ENCODE data around the gene ALG5. TPM values are rescaled to one million over a fixed set of nuclear protein-coding genes. Genes with fewer than 3 reads are reported as not detected.

Gene ALG5, protein sequence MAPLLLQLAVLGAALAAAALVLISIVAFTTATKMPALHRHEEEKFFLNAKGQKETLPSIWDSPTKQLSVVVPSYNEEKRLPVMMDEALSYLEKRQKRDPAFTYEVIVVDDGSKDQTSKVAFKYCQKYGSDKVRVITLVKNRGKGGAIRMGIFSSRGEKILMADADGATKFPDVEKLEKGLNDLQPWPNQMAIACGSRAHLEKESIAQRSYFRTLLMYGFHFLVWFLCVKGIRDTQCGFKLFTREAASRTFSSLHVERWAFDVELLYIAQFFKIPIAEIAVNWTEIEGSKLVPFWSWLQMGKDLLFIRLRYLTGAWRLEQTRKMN
- 41.2 and 43.1 TPM in 2 replicates for total RNA-seq (2014; rRNA removed; shearing (Covaris generic))

GRCh38 chr13:36999054-36999714 is at the start of gene ALG5:
Gene ALG5 (minus strand): TSS chr13:36999340. CDS start chr13:36999300, 40 bp downstream.
- Histone ChIP-seq H3K27ac (peak within 1 kb of the TSS; percentile 97), H3K4me3 (peak within 1 kb of the TSS; percentile 88), H3K9me3 (replicated peaks) (no peaks in the 10 kb centered on the region), H3K4me1 (peaks cover 11% of the 10 kb centered on the region), H3K36me3 (peaks cover 22% of the 10 kb centered on the region), H3K27me3 (no peaks in the 10 kb centered on the region)
- peak; percentile 91 to 94 for DNase-seq

DNA sequence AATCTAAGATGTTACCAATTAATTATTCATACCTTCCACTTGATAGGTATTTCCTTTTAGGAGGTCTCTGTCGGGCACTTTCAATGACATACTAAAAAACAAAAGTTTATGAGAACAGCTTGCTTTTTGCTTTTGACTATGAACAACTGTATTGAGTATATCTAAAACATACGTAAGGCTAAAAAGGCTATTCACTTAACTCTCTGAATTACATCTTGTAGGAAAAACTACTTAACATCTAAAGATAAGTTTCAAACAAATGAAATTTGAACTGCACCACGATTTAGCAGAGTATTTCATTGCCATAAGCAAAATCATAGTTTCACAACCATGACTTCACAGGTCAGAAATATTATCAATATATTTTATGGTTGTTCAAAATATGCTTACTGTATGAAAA is 48.7 kb upstream of the ALG5 start:
- Histone ChIP-seq H3K4me1 (no peaks in the 10 kb centered on the region), H3K27ac (no peak overlapping the region), H3K9me3 (replicated peaks) (peaks cover 2% of the 10 kb centered on the region), H3K27me3 (no peaks in the 10 kb centered on the region), H3K4me3 (no peak overlapping the region), H3K36me3 (peaks cover 72% of the 10 kb centered on the region)
- no peak for DNase-seq

DNA sequence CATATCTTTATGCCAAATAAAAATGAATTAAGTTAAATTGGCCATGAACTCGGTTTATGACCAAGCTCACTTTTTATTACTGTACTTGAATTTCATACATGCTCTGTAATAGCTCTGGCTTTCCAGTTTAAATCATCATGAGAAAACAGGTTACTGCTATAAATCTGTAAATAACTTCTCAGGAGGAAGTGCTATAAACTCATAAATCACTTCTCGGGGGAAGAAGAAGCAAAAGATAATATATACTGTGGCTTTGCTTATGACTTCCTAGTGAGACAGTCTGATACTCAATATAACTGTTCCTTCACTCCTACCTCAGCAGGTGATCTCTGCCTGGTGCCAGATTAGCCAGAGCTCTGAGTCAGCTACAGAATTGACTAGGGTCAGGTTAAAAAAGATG is 47.9 kb upstream of the ALG5 start:
- no peak overlapping the region for H3K4me3 ChIP-seq
- no peaks in the 10 kb centered on the region for H3K4me1 ChIP-seq
- no peaks in the 10 kb centered on the region for H3K9me3 ChIP-seq (replicated peaks)
- no peaks in the 10 kb centered on the region for H3K27me3 ChIP-seq
- no peak overlapping the region for H3K27ac ChIP-seq
- no peak for DNase-seq
- peaks cover 76% of the 10 kb centered on the region for H3K36me3 ChIP-seq

GRCh38 chr13:37046062-37046461 is 46.9 kb upstream of the ALG5 start:
- Histone ChIP-seq H3K36me3 (peaks cover 83% of the 10 kb centered on the region), H3K9me3 (replicated peaks) (no peaks in the 10 kb centered on the region), H3K4me1 (no peaks in the 10 kb centered on the region), H3K27me3 (no peaks in the 10 kb centered on the region), H3K27ac (no peak overlapping the region), H3K4me3 (no peak overlapping the region)
- DNase-seq = no peak

DNA sequence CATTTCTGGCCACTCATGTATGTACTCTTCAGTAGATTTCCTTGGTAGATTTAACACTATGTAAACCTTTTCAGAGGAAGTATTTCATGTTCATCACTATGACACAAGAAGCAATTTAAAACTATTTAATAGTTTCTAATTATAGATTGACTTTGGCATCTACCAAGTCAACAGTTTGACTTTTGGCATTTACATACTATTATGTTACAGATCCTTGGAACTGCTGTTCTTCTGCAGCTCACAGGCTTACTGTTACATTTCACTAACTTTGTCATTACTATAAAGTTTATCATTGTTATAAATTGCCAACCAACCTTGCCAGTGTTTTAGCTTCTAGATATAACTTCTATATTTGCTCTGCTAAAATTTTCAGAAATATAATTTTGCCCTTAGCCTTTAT is 41.6 kb upstream of the ALG5 start:
- peaks cover 94% of the 10 kb centered on the region for H3K36me3 ChIP-seq

GRCh38 chr13:37039896-37040295 is 40.8 kb upstream of the ALG5 start:
- no peak for DNase-seq
- Histone ChIP-seq H3K36me3 (peaks cover 95% of the 10 kb centered on the region), H3K27ac (no peak overlapping the region), H3K9me3 (replicated peaks) (no peaks in the 10 kb centered on the region), H3K4me3 (no peak overlapping the region), H3K27me3 (no peaks in the 10 kb centered on the region), H3K4me1 (no peaks in the 10 kb centered on the region)

More for the DNA sequence above, 41.6 kb upstream of the ALG5 start:
- Histone ChIP-seq H3K4me1 (no peaks in the 10 kb centered on the region), H3K27me3 (no peaks in the 10 kb centered on the region), H3K9me3 (replicated peaks) (no peaks in the 10 kb centered on the region), H3K27ac (no peak overlapping the region), H3K4me3 (no peak overlapping the region)
- no peak for DNase-seq

GRCh38 chr13:37037241-37037640 is 38.1 kb upstream of the ALG5 start:
- Histone ChIP-seq H3K9me3 (replicated peaks) (no peaks in the 10 kb centered on the region), H3K4me1 (no peaks in the 10 kb centered on the region), H3K4me3 (no peak overlapping the region), H3K36me3 (peaks cover 89% of the 10 kb centered on the region), H3K27me3 (no peaks in the 10 kb centered on the region), H3K27ac (no peak overlapping the region)
- DNase-seq = no peak

DNA sequence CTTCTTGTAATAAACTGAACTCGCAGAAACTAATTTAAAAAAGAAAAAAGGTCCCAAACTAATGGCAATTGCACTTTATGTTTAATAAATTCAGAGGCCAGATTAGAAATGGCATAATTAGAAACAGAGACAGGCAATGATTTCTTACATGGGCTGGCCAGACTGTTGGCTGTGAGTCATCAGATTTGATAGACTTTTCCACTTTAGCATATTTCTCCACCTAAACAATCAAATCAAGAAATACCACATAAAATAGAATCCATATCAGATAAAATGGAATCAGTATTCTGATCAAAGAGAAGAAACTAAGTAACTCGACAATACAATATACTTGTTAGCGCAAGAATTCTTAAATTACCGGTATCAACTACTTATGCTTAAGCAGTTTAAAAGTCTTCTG is 30.5 kb upstream of the ALG5 start:
- Histone ChIP-seq H3K27ac (no peak overlapping the region), H3K4me1 (no peaks in the 10 kb centered on the region), H3K36me3 (peaks cover 87% of the 10 kb centered on the region), H3K9me3 (replicated peaks) (no peaks in the 10 kb centered on the region), H3K27me3 (no peaks in the 10 kb centered on the region), H3K4me3 (no peak overlapping the region)
- no peak for DNase-seq

DNA sequence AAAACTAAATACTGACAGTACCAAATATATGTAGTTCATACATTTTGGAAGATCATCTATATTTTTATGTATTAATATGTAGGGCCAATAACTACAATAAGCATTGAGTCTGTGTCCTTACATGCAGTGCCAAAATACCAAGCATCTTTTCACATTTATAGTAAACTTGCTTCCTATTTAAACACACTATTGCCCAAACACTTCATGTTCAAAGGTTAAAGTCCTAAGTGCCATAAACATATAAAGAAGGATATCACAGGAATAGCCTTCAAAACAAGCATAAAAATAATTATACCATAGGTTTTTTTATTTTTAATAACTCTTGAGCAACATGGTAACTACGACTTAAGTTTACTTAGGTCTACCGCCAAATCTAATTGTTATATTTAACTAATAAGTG is 28.5 kb upstream of the ALG5 start:
- H3K27me3 ChIP-seq = no peaks in the 10 kb centered on the region
- no peak for DNase-seq
- H3K36me3 ChIP-seq = peaks cover 90% of the 10 kb centered on the region
- H3K9me3 ChIP-seq (replicated peaks) = no peaks in the 10 kb centered on the region
- no peak overlapping the region for H3K4me3 ChIP-seq
- H3K4me1 ChIP-seq = no peaks in the 10 kb centered on the region
- H3K27ac ChIP-seq = no peak overlapping the region

DNA sequence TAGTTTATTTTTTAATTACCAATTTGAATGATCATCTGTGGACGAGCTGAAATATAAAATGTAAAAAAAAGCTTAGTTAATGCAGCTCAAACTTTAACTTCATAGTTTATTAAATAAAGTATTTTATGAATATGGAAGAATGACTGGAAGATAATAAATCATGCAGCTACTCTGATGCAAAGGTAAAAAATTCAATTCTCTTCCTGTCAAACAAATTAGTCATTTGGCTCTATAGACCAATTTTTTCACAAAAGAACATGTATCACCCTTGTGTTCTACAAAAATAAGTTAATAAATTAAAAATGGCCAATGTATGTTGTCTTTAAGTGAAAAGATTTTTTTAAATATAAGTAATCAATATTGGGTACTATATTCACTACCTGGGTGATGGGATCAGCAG is 27.6 kb upstream of the ALG5 start:
- no peak overlapping the region for H3K27ac ChIP-seq
- no peak overlapping the region for H3K4me3 ChIP-seq
- H3K36me3 ChIP-seq = peaks cover 90% of the 10 kb centered on the region
- no peaks in the 10 kb centered on the region for H3K4me1 ChIP-seq
- H3K9me3 ChIP-seq (replicated peaks) = no peaks in the 10 kb centered on the region
- no peaks in the 10 kb centered on the region for H3K27me3 ChIP-seq
- DNase-seq = no peak

DNA sequence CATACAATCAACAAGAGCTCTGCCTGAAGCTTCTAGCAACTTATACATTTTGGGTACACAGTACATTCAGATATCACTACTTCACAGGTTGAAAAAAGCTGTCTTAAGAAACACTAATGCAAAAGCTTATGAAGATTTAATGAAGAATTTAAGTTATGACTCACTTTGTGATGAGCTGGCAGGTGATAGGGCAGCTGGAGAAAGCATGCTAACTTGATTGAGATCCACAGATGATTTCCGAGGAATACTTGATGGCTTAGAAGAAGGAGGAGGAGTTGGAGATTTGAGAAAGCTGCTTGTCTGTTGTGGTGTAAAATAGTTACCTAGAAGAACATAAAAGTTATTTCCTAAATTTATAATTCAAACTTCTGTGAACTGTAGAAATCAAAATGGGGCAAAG is 24.7 kb upstream of the ALG5 start:
- Histone ChIP-seq H3K4me3 (no peak overlapping the region), H3K4me1 (no peaks in the 10 kb centered on the region), H3K27me3 (no peaks in the 10 kb centered on the region), H3K9me3 (replicated peaks) (no peaks in the 10 kb centered on the region), H3K27ac (no peak overlapping the region), H3K36me3 (peaks cover 89% of the 10 kb centered on the region)
- peak in 1 of 2 experiments; percentile 31 for DNase-seq

DNA sequence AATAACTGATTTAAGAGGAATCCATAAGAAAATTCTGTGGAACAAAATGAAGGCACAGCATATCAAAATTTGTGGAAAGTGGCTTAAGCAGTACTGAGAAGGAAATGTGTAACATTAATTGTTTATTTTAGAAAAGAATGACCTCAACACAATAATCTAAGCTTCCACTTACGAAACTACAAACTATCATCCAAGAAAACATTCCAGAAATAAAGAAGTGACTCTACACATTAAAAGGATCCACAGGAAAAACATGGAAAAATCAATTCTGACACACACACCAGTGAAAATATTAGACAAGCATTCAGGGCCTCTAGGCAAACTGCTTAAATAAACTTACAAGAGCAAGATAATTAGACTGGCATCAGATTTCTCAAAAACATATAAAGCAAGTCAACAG is 15.5 kb upstream of the ALG5 start:
- no peaks in the 10 kb centered on the region for H3K4me1 ChIP-seq
- no peaks in the 10 kb centered on the region for H3K27me3 ChIP-seq
- H3K36me3 ChIP-seq = peaks cover 67% of the 10 kb centered on the region
- no peak overlapping the region for H3K4me3 ChIP-seq
- no peak for DNase-seq
- no peak overlapping the region for H3K27ac ChIP-seq
- H3K9me3 ChIP-seq (replicated peaks) = no peaks in the 10 kb centered on the region

DNA sequence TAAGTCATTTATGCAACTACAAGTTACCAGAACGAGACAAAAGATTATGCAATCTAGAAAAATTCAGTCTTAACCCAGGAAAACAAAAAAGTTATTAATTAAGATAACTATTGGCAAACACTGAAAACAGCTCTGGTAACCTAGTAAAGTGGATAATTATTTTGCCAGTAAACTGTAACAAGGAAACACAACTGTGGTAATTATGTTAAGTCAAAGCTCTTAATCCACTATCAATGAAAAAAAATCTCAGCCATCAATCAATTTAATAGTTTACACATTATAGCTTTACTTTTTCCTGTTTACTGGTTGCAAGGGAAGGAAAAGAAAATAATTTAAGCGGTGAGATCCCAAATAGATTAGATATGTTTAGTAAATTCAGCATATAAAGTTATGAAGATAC is 12.6 kb upstream of the ALG5 start:
- Histone ChIP-seq H3K36me3 (peaks cover 88% of the 10 kb centered on the region), H3K4me3 (no peak overlapping the region)

DNA sequence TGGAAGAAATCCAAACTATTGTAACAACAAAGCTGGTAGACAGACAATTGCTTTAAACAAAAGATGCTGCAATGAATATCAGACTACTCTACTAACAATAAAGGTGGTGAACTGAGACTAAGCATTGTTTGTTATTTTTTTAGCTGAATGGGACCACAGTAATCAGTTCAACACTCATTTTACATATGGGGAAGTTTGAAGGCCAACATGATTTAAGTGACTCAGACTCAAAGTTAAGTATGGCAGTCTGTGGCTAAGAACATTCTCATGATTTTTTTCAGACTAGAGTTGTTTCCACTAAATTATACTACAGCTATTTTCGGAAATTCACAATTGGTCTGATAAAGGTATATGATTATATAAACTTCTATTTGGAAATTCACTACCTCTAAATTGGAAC is 11.9 kb upstream of the ALG5 start:
- Histone ChIP-seq H3K9me3 (replicated peaks) (no peaks in the 10 kb centered on the region), H3K27me3 (no peaks in the 10 kb centered on the region), H3K4me1 (no peaks in the 10 kb centered on the region), H3K27ac (no peak overlapping the region), H3K4me3 (no peak overlapping the region), H3K36me3 (peaks cover 91% of the 10 kb centered on the region)
- DNase-seq = no peak

More for the DNA sequence above, 12.6 kb upstream of the ALG5 start:
- no peaks in the 10 kb centered on the region for H3K9me3 ChIP-seq (replicated peaks)
- DNase-seq = no peak
- H3K27ac ChIP-seq = no peak overlapping the region
- H3K4me1 ChIP-seq = no peaks in the 10 kb centered on the region
- H3K27me3 ChIP-seq = no peaks in the 10 kb centered on the region

DNA sequence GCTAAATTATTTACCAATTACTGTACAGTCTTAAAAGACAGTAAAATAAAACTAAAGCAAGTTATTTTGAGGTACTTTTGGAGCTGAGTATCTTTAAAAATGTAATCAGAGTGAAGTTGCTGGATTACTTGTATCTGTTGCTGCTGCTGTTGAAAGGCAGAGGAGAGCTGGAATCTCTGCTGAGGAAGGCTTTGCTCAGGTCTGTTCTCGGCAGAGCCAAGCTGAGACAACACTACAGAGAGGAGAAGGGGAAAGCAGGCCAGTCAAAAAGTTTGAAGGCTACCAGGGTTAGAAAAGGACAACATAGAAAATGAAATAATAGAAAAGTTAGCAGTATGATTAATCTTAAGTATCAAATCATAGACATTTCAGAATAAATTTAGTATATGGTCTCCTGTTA is 11.3 kb upstream of the ALG5 start:
- H3K4me1 ChIP-seq = no peaks in the 10 kb centered on the region
- no peaks in the 10 kb centered on the region for H3K27me3 ChIP-seq
- peaks cover 88% of the 10 kb centered on the region for H3K36me3 ChIP-seq
- H3K9me3 ChIP-seq (replicated peaks) = no peaks in the 10 kb centered on the region
- no peak overlapping the region for H3K4me3 ChIP-seq
- no peak overlapping the region for H3K27ac ChIP-seq
- no peak for DNase-seq

GRCh38 chr13:37009692-37010091 is 10.6 kb upstream of the ALG5 start:
- no peaks in the 10 kb centered on the region for H3K4me1 ChIP-seq
- H3K4me3 ChIP-seq = no peak overlapping the region
- peaks cover 91% of the 10 kb centered on the region for H3K36me3 ChIP-seq
- H3K27ac ChIP-seq = no peak overlapping the region
- H3K27me3 ChIP-seq = no peaks in the 10 kb centered on the region
- DNase-seq = no peak
- no peaks in the 10 kb centered on the region for H3K9me3 ChIP-seq (replicated peaks)
